Measurements from ENCODE around the gene ARF1.

GRCh38 chr1:228060458-228061190 lies 21.9 kb upstream of the ARF1 start:
- TF ChIP-seq BCL11A (tag by site-specific recombination; IDR thresholded peaks at IDR 0.05; ENCODE audit: low read depth) (no peak), ZNF302 (tag by site-specific recombination; IDR thresholded peaks at IDR 0.05; ENCODE audit: low read depth) (no peak), CTCF (tag by site-specific recombination; IDR thresholded peaks at IDR 0.05) (no peak), ZXDB (tag by site-specific recombination; IDR thresholded peaks at IDR 0.05) (no peak), KLF7 (tag by site-specific recombination; IDR thresholded peaks at IDR 0.05; ENCODE audit: borderline replicate concordance) (no peak), ZNF146 (tag by site-specific recombination; IDR thresholded peaks at IDR 0.05) (no peak), ZNF16 (tag by site-specific recombination; IDR thresholded peaks at IDR 0.05; ENCODE audit: low read depth) (no peak), ZNF335 (tag by site-specific recombination; conservative IDR thresholded peaks at IDR 0.05) (no peak), SALL2 (tag by site-specific recombination; IDR thresholded peaks at IDR 0.05; ENCODE audit: borderline replicate concordance) (no peak), MZF1 (tag by site-specific recombination; IDR thresholded peaks at IDR 0.05; ENCODE audit: borderline replicate concordance) (no peak)
- TF ChIP-seq, protein P1, sequence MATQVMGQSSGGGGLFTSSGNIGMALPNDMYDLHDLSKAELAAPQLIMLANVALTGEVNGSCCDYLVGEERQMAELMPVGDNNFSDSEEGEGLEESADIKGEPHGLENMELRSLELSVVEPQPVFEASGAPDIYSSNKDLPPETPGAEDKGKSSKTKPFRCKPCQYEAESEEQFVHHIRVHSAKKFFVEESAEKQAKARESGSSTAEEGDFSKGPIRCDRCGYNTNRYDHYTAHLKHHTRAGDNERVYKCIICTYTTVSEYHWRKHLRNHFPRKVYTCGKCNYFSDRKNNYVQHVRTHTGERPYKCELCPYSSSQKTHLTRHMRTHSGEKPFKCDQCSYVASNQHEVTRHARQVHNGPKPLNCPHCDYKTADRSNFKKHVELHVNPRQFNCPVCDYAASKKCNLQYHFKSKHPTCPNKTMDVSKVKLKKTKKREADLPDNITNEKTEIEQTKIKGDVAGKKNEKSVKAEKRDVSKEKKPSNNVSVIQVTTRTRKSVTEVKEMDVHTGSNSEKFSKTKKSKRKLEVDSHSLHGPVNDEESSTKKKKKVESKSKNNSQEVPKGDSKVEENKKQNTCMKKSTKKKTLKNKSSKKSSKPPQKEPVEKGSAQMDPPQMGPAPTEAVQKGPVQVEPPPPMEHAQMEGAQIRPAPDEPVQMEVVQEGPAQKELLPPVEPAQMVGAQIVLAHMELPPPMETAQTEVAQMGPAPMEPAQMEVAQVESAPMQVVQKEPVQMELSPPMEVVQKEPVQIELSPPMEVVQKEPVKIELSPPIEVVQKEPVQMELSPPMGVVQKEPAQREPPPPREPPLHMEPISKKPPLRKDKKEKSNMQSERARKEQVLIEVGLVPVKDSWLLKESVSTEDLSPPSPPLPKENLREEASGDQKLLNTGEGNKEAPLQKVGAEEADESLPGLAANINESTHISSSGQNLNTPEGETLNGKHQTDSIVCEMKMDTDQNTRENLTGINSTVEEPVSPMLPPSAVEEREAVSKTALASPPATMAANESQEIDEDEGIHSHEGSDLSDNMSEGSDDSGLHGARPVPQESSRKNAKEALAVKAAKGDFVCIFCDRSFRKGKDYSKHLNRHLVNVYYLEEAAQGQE (tag by site-specific recombination; IDR thresholded peaks at IDR 0.05), result no peak
- TF ChIP-seq, protein P2, sequence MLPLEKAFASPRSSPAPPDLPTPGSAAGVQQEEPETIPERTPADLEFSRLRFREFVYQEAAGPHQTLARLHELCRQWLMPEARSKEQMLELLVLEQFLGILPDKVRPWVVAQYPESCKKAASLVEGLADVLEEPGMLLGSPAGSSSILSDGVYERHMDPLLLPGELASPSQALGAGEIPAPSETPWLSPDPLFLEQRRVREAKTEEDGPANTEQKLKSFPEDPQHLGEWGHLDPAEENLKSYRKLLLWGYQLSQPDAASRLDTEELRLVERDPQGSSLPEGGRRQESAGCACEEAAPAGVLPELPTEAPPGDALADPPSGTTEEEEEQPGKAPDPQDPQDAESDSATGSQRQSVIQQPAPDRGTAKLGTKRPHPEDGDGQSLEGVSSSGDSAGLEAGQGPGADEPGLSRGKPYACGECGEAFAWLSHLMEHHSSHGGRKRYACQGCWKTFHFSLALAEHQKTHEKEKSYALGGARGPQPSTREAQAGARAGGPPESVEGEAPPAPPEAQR (tag by site-specific recombination; IDR thresholded peaks at IDR 0.05), result no peak

All from HEK293 (cell line).